HG03342 (cell line): ENCODE measurements around the gene DAW1.
"Not testable (repeated sequence)": the region's sequence is repeated elsewhere in the genome, so short reads cannot be mapped to it uniquely, and the experiment has no call there.

Experiments used
- ATAC-seq: cut with Tn5 transposase; IDR thresholded peaks from one replicate; pipeline ENCODE4 v1.9.1; 2021; ENCODE audit warnings: mild to moderate bottlenecking, moderate library complexity; ENCODE audit not compliant: unreplicated experiment

The DAW1 gene

GRCh38 chr2:227871375-227871791, at the start of gene DAW1:
DAW1 (plus strand) TSS chr2:227871631; CDS start chr2:227871690, 59 bp downstream.
- ATAC-seq, result peak; percentile 89

- ATAC-seq, result no peak
These were observed 48.9 kb upstream of the DAW1 start for GRCh38 chr2:227822416-227823003.

GRCh38 chr2:227823922-227824321, 47.5 kb upstream of the DAW1 start:
- no peak for ATAC-seq

- no peak for ATAC-seq
These were observed 46.7 kb upstream of the DAW1 start for GRCh38 chr2:227824711-227825110.

GRCh38 chr2:227826019-227826521, 45.4 kb upstream of the DAW1 start:
- no peak for ATAC-seq

GRCh38 chr2:227826563-227826962, 44.9 kb upstream of the DAW1 start:
- no peak for ATAC-seq

GRCh38 chr2:227827143-227827542, 44.3 kb upstream of the DAW1 start:
- no peak for ATAC-seq

- no peak for ATAC-seq
These were observed 42.9 kb upstream of the DAW1 start for GRCh38 chr2:227828477-227828912.

- no peak for ATAC-seq
These were observed 42.1 kb upstream of the DAW1 start for GRCh38 chr2:227829337-227829736.

GRCh38 chr2:227834423-227834822, 37.0 kb upstream of the DAW1 start:
- ATAC-seq, result no peak

GRCh38 chr2:227834916-227835650, 36.3 kb upstream of the DAW1 start:
- ATAC-seq, result no peak

GRCh38 chr2:227839339-227840129, 31.9 kb upstream of the DAW1 start:
- ATAC-seq, result not testable (repeated sequence)

GRCh38 chr2:227846831-227847230, 24.6 kb upstream of the DAW1 start:
- ATAC-seq, result peak; percentile 67

- no peak for ATAC-seq
These were observed 23.3 kb upstream of the DAW1 start for GRCh38 chr2:227848146-227848545.

- ATAC-seq, result peak; percentile 66
These were observed 22.8 kb upstream of the DAW1 start for GRCh38 chr2:227848586-227848985.

GRCh38 chr2:227849906-227850305, 21.5 kb upstream of the DAW1 start:
- ATAC-seq, result no peak

- no peak for ATAC-seq
These were observed 18.2 kb upstream of the DAW1 start for GRCh38 chr2:227853204-227853629.

- ATAC-seq, result no peak
These were observed 17.6 kb upstream of the DAW1 start for GRCh38 chr2:227853765-227854271.

GRCh38 chr2:227855440-227855839, 16.0 kb upstream of the DAW1 start:
- no peak for ATAC-seq

- ATAC-seq, result no peak
These were observed 14.7 kb upstream of the DAW1 start for GRCh38 chr2:227856697-227857096.

GRCh38 chr2:227860221-227860641, 11.2 kb upstream of the DAW1 start:
- no peak for ATAC-seq
